Measurements from ENCODE around the gene PLPP6. TPM values are rescaled to one million over a fixed set of nuclear protein-coding genes. Genes with fewer than 3 reads are reported as not detected.
A peak's percentile ranks its signal among the peaks of the same experiment; 100 is the strongest.

Gene PLPP6
- total and polyA plus RNA-seq, 2 of the 8 experiments (the other 6 are each of a cell fraction or from before 2014, with no cell fraction given): 11.8 to 13.3 TPM

DNA sequence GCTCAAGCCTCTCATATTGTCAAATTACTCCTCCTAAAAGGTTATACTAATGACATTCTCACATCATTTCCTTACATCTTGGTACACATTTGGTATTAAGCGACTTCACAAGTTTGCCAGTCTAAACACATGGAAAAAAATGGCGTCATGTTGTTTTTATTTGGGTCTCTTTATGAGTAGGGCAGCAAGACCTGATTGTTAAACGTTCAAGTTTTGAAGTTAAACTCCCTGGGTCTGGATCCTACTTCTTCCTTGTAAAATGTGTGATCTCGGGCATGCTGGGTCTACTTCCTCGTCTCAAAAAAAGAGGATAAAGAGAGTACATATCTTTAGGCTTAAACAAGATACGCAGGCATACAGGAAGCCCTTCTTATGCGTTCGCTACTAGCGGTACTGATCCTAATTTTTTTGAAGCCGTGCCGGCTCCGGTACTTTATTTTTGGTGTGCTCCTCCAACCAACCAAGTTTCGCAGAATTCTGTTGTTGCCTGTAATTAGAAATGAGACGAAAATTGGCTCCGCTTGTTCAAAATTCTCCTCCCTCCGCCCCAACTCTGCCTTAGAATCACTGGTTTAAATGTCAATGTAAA, 16.7 kb downstream of the PLPP6 start:
- Histone ChIP-seq H4K5ac (ENCODE audit: insufficient read length, low read depth, low read length) (peak overlapping the region; percentile 95), H2BK20ac (ENCODE audit: low read length) (no peak overlapping the region), H3K9me3 (ENCODE audit: insufficient read depth in 2 of 2, low read depth in 1 of 2, low read length in 1 of 2) (no peaks in the 10 kb centered on the region), H2AFZ (ENCODE audit: low read length) (peak overlapping the region; percentile 18), H3K23me2 (ENCODE audit: low read depth, low read length) (peaks cover 8% of the 10 kb centered on the region), H3K4me2 (ENCODE audit: insufficient read depth in 1 of 2, low read depth in 2 of 2, low read length in 2 of 2) (peak overlapping the region; percentile 82 to 92), H3K36me3 (ENCODE audit: control insufficient read depth in 2 of 4, insufficient read depth in 4 of 4, low read length in 3 of 4) (no peaks in the 10 kb centered on the region), H2AK5ac (ENCODE audit: low read depth, low read length) (no peak overlapping the region), H4K20me1 (replicated peaks in 1 of 2; ENCODE audit: control insufficient read depth in 1 of 2, insufficient read depth in 2 of 2, low read length in 2 of 2) (peaks cover 0 to 2% of the 10 kb centered on the region in 2 experiments), H3K4ac (replicated peaks; ENCODE audit: insufficient read length, low read depth, low read length) (no peak overlapping the region), H3K14ac (ENCODE audit: insufficient read length) (no peak overlapping the region), H3K4me3 (ENCODE audit: extremely low read depth in 1 of 4, insufficient read depth in 2 of 4, low read depth in 3 of 4, low read length in 4 of 4) (peak overlapping the region; percentile 79 to 87 (median 83)), H3K23ac (ENCODE audit: insufficient read length) (no peak overlapping the region), H2BK120ac (replicated peaks; ENCODE audit: low read depth, low read length) (no peak overlapping the region), H4K91ac (replicated peaks; ENCODE audit: insufficient read length, low read length) (no peak overlapping the region), H2BK12ac (ENCODE audit: low read depth, low read length) (no peak overlapping the region), H3K56ac (replicated peaks; ENCODE audit: insufficient read length, low read depth, low read length) (peak overlapping the region; percentile 13), H3K4me1 (replicated peaks in 1 of 4; ENCODE audit: control insufficient read depth in 3 of 4, insufficient read depth in 4 of 4, low read length in 3 of 4) (peaks cover 0 to 4% (median 0%) of the 10 kb centered on the region in 4 experiments; a peak in 2 of 7 replicates), H3K79me2 (ENCODE audit: control insufficient read depth in 1 of 2, insufficient read depth in 2 of 2, low read length in 2 of 2) (peaks cover 9 to 28% of the 10 kb centered on the region in 2 experiments; a peak in 3 of 4 replicates), H3K79me1 (ENCODE audit: low read depth, low read length) (0 out of 2 replicates have a peak, but pooled peaks cover 2% of the 10 kb centered on the region), H3K27ac (ENCODE audit: low read depth, low read length) (peak overlapping the region; percentile 90), H3K9ac (replicated peaks in 1 of 4; ENCODE audit: extremely low read depth in 1 of 4, low read depth in 3 of 4, low read length in 3 of 4) (peak overlapping the region; percentile 91 to 97 (median 92)), H3K27me3 (replicated peaks in 1 of 4; ENCODE audit: control insufficient read depth in 3 of 4, extremely low read depth in 1 of 4, insufficient read depth in 3 of 4, low read length in 3 of 4) (no peaks in the 10 kb centered on the region), H2BK15ac (ENCODE audit: low read length) (no peak overlapping the region), H4K8ac (ENCODE audit: extremely low read depth, insufficient read depth, low read length) (peak overlapping the region; percentile 35; the same call in 1 of the 2 replicates), H2BK5ac (ENCODE audit: low read depth, low read length) (peak overlapping the region; percentile 12; the same call in 1 of the 2 replicates), H3K18ac (ENCODE audit: extremely low read depth, low read length) (no peak overlapping the region; the same call in 1 of the 2 replicates)
- WGBS, 2 experiments (ENCODE audit: extremely low coverage in 1 of 2, insufficient coverage in 1 of 2, insufficient read length in 1 of 2, insufficient replicate concordance in 2 of 2, low coverage in 1 of 2, low lambda C conversion rate in 2 of 2, missing lambda C conversion rate in 1 of 2): 2% methylated on average over 16 of the region's 16 CpGs; no CpG with 5 or more reads in 1 of the 2 experiments
- FAIRE-seq (no peak), DNase-seq (ENCODE audit: low read depth in 1 of 2, low spot score in 2 of 2) (no peak)
- TF ChIP-seq SP4 (IDR thresholded peaks at IDR 0.05; ENCODE audit: low read length) (peak; percentile 9; the same call in 1 of the 2 replicates), CHD1 (IDR thresholded peaks at IDR 0.05; ENCODE audit: low read depth, low read length) (peak; percentile 31), HDAC6 (IDR thresholded peaks at IDR 0.05; ENCODE audit: low read depth, low read length) (no peak), YY1 (IDR thresholded peaks at IDR 0.05; ENCODE audit: low read depth, low read length) (peak; percentile 74; the same call in 1 of the 2 replicates), KDM4A (IDR thresholded peaks at IDR 0.05; ENCODE audit: low read depth, low read length, severe bottlenecking) (no peak), SP1 (IDR thresholded peaks at IDR 0.05; ENCODE audit: low read depth, low read length) (no peak)
- CTCF ChIA-PET (ENCODE audit: partially characterized antibody): interaction anchor here (1.0 kb wide), 2 partner anchors 13 to 25 kb away, joined by 3 to 7 read pairs; partner anchors contain the start of gene SPATA6L
- POLR2A ChIA-PET (ENCODE audit: partially characterized antibody): interaction anchor here (0.7 to 1.3 kb wide), 7 partner anchors 9 to 114 kb away, joined by 3 to 8 read pairs (median 5); partner anchors contain the start of genes RCL1 and SPATA6L

All from H1 (cell line).